ENCODE data around the gene EIF2AK3. TPM values are rescaled to one million over a fixed set of nuclear protein-coding genes. Genes with fewer than 3 reads are reported as not detected.

The EIF2AK3 gene
- polyA plus RNA-seq: 6.7 and 13.3 TPM in 2 replicates

GRCh38 chr2:88627055-88627855, at the start of gene EIF2AK3:
TSS of gene EIF2AK3 (minus strand) at chr2:88627464. CDS start at chr2:88627274, 190 bp downstream.

Other genes starting within 250 kb of the EIF2AK3 start
- gene FOXI3, start 174.8 kb downstream of the EIF2AK3 start, polyA plus RNA-seq: not detected in 2 replicates
- 0.56 and 1.8 TPM in 2 replicates for gene RPIA, start 64.2 kb upstream of the EIF2AK3 start, polyA plus RNA-seq

Data from Purkinje cell (primary cell).